IPS DF 19.7 (cell line): ENCODE measurements around the gene KCNMA1.

Experiments
- DNase-seq: peaks from one replicate; pipeline ENCODE4 v3.0.0-alpha.2; 2013; ENCODE audit warnings: low read depth, low spot score

Gene KCNMA1

GRCh38 chr10:76984559-76985443 is 652.8 kb downstream of the KCNMA1 start:
- peak; percentile 28 for DNase-seq

GRCh38 chr10:76983624-76984023 is 654.0 kb downstream of the KCNMA1 start:
- DNase-seq: no peak

DNA sequence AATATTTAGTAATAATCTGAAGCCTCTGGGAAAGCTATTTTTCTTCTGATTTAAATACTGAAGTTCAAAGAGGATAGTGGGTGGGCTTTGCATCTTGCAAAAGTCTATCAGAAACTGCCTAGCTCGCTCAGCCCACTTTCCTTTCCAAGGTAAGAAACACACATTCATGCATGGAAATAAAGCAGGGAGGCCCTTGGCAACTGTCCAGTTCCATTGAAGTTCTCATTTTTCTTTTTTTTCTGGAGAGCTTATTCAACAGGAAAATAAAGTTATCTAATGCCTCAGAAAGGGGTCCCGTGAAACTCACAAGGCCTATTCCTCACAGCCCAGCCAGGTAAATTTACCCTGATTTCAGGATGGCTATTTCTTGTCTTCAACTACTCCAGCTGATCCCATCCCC is 654.9 kb downstream of the KCNMA1 start:
- DNase-seq: no peak

- no peak for DNase-seq
These were observed 656.4 kb downstream of the KCNMA1 start for GRCh38 chr10:76981251-76981650.

DNA sequence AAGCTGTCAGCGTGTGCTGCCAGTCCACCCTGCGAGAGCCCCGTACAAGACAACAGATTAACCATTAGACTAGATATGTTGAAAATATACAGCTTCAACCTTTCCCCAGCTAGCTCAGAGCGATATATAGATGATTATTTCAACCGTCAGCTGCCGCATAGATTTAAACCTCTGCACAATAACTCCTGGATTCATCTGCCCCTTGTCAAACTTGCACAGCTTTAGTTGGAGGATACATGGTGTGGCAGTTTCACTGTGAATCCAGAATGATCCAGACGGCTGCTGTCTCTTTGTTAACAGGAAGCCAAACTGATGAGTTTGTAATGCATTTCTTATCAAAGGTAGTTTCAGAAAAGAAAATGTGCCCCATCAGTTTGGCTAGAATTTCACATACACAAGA is 659.7 kb downstream of the KCNMA1 start:
- no peak for DNase-seq

DNA sequence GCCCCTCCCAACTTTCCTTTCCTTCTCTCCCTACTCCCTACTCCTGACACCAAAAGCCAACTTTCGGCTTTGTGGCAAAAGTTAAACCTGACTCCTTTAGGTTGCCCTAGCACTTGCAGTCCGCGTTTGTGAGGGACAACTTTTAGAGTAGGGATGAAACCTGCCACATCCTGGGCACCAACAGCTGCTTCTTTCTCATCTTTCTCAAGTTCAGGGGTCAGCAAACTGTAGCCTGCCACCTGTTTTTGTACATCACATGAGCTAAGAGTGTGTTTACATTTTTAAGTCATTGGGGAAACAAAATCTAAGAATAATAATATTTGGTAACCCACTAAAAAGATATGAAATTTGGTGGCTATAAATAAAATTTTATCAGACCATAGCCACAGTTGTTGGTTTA is 660.6 kb downstream of the KCNMA1 start:
- DNase-seq: no peak

DNA sequence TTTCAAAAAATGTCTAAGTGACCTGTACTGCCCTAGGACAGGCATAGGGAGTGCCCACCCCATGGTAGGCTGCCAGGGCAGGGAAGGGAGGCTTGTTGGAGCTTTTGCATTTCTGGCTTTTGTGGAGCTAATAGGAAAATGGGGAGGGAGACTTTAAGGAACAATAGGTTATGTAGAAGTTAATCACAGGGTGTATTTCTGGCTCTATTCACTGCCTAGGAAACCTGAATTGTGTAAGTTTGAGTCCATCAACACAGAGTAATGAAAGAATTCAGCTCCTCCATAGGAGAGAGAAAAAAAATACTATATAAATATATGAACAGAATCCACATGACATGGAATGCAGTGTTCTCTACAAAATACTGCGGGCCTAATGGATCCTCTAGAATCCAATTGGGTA is 661.5 kb downstream of the KCNMA1 start:
- DNase-seq: no peak

- no peak for DNase-seq
These were observed 662.5 kb downstream of the KCNMA1 start for GRCh38 chr10:76975126-76975525.

- DNase-seq: no peak
These were observed 663.5 kb downstream of the KCNMA1 start for GRCh38 chr10:76974017-76974691.

DNA sequence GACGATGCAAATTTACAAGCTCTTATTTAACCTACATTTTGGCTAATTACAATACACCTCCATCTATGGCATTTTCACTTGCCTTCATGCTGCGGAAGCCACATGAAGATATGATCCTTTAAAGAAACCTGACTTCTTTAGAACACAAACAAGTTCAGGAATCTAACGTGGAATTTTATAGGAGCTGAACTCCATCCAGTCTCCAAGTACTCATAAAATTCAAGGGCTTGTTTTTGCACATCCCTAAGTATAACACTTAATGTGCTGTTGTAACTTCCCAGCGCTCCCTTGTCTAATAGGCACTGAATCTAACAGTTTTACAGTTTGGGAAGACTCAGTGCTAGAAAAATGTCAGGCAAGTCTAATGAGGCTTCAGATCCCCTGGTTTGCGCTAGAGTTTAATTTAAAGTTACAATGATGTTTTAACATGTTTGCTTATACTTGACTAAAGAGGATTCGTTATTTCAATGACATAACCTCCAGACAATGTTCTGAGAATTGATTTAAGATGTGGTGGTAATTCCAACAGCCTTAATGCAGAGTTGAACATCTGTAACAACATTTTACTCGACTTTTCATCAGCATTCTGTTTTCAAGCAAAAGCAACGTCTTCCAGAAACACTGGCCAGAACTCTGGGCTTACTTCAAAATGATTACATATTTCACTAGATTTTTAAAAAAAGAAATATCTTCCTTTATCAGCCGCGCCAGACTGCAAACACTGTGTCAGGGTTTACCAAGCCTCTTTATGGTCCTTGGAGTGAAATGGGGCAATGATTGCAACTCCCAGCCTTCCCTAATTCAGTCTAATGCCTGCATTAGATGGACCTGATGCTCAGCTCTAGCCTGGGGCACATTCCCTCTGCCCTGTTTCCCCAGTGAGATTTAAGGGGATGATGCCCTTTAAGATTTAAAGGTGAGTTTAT is 664.3 kb downstream of the KCNMA1 start:
- no peak for DNase-seq

DNA sequence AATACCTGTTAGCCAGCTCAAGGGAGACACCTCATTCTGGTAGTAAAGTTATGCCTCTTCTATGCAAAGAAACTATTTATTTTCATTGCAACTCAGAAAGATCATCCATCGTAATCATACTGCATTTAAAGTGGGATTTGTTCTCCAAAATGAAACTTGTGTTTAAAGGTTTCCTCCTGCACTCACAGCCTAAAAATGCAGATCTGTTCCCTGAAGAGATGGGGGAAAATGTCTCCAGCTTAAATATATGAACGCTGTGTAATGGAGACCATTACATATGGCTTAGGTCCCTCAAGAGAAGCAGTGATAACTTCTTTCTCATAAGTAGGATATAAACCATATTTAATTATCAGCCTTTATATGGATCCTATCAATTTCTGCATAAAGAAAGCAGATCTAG is 665.1 kb downstream of the KCNMA1 start:
- no peak for DNase-seq

DNA sequence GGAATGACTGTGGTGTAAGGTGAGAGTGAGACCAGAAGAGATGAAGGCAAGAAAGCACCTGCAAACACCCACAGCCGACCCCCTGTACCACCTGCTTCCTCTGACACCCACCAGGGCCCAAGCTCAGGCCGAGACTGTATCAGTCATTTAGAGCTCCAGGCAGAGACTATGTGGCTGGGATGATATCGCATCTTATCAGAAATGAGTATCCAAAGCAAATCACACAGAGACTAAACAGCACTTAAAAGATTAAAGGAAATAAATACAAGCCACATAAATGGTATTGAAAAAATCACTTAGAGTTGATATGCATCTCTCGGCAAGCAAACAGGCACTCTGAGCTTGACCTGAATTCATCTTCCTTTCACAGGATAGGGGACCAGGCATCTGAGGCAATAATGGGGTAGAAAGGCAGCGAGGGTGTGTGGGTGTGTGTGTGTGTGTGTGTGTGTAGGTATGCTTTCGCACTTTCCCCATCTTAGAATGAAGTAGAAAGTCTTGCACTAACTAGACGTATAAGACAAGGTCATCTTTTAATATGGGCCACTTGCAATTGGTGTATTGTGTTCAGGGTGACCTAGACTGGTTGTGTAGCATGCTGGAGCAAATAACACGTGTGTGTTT is 665.9 kb downstream of the KCNMA1 start:
- DNase-seq: no peak

GRCh38 chr10:76970711-76971519 is 666.7 kb downstream of the KCNMA1 start:
- no peak for DNase-seq

GRCh38 chr10:76969366-76969948 is 668.2 kb downstream of the KCNMA1 start:
- no peak for DNase-seq

GRCh38 chr10:76968483-76968882 is 669.1 kb downstream of the KCNMA1 start:
- DNase-seq: no peak

DNA sequence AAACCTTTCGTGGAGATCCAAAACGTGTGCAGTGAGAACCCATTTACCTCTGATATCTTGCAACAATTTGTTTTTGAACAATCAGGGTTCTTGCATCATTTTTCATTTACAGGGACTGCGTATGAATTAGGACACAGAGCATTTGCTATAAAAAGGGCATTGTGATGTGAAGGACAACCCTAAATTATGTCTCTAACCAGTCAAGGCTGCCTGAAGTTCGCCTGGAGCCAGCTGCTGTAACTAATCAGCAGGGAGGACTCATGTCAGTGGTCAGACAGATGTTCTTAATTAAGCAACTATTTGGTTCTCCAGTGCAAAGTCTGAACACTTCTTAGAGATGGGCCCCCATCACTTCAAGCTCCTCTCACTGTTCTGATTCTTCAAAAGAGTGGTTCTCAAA is 674.8 kb downstream of the KCNMA1 start:
- DNase-seq: no peak

DNA sequence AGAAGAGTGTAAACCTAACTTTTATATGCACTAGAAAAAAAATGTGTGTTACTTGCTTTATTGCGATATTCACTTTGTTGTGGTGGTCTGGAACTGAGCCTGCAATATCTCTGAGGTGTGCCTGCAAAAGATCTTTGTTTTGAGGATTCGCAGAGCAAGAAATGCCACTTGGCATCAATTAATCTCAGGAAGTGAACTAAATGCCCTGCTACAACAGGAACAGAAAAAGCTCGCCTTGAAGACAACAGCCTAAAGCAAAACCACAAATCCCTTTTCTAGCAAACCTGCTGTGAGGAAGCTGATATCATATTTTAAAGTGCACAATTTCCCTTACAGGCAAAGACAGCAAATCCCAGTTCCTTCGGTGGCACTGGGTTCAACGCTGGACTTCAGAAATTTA is 675.8 kb downstream of the KCNMA1 start:
- no peak for DNase-seq

DNA sequence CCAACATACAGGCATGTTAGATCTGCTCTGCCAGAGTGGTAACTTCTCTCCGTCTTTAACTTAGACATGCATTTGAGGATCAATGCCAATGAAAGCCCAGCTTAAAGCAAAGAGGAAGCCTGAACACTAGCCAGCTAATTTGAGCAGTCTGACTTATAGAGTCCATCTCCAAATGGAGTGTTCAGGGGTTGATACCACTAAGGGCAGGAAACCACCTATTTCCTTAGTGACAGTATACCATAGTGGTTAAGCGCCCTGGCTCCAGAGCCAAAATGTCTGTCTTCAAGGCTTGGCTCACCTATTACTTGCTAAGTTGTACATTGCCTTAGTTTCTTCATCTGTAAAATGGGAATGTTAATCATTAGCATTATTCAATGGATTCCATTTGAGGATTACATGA is 678.5 kb downstream of the KCNMA1 start:
- DNase-seq: no peak

DNA sequence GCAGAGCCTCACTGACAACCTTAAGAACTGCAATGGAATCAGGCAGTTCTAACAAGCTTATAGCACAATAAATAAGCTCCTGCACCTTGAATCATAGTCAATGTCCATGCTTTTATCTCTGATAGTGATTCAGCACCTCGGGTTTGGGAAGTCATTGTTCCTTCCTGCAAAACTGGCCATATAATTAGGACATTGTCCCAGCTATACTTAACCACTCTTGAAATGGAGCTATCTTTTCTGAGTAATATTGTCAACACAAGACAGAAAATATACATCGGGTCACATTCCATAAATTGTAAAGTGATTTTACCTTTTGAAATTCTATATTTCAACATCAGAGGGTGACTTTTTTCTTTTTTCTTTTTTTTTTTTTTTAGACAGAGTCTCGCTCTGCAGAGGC is 682.8 kb downstream of the KCNMA1 start:
- no peak for DNase-seq

DNA sequence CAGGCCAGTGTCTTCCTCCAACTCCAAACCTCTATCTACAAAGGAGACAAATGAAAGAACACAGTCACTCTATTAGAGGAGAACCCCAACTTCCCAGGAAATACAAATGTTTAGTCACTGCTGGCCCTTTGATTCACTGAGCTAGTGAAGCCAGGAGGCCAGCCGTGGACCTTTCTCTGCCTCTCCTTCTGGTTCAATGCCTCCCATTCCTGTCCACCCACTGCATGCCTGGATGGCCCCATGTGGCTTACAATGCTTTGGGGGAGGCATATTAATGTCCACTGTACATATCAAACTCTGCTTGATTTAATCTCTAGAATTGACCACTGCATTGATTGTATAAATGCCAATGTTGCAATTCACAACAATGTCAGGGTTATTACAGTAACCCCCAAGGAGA is 687.3 kb downstream of the KCNMA1 start:
- no peak for DNase-seq
